CD14-positive monocyte (primary cell): Measurements from ENCODE around the gene DCAKD. TPM values are rescaled to one million over a fixed set of nuclear protein-coding genes. Genes with fewer than 3 reads are reported as not detected.

Experiments used
- DNase-seq, 3 donors: peaks; one replicate each; pipeline ENCODE4 v3.0.0-alpha.2; 2011 to 2022
- H2AFZ ChIP-seq: 2 replicates; pipeline ENCODE4 v1.6.0; 2012; ENCODE audit warnings: mild to moderate bottlenecking, low read depth, low read length, inconsistent platforms; ENCODE audit not compliant: insufficient read depth, poor library complexity, severe bottlenecking
- H3K27ac ChIP-seq, 2 donors: 1 replicate in 1 of 2; 2 replicates in 1 of 2; pipeline ENCODE4 v1.5.1; 2012 to 2013; ENCODE audit warnings: low read length in 2 of 2, control low read depth in 1 of 2, inconsistent platforms in 1 of 2, low read depth in 1 of 2, mild to moderate bottlenecking in 1 of 2
- H3K27me3 ChIP-seq, 2 donors: one replicate each; pipeline versions ENCODE4 v1.6.0 to v1.6.1; 2011 to 2013; ENCODE audit warnings: low read length in 2 of 2; ENCODE audit not compliant: control insufficient read depth in 2 of 2, insufficient read depth in 2 of 2
- H3K36me3 ChIP-seq, 2 donors: replicated peaks in 1 of 2; 1 replicate in 1 of 2; 2 replicates in 1 of 2; pipeline versions ENCODE4 v1.5.1 to v1.6.1; 2012 to 2013; ENCODE audit warnings: low read length in 2 of 2, control low read depth in 1 of 2, inconsistent platforms in 1 of 2, mild to moderate bottlenecking in 1 of 2; ENCODE audit not compliant: insufficient read depth in 2 of 2, control insufficient read depth in 1 of 2
- H3K4me1 ChIP-seq, 2 donors: 1 replicate in 1 of 2; 2 replicates in 1 of 2; pipeline versions ENCODE4 v1.5.1 to v1.6.1; 2012 to 2013; ENCODE audit warnings: low read length in 2 of 2, control low read depth in 1 of 2, inconsistent platforms in 1 of 2, mild to moderate bottlenecking in 1 of 2, moderate library complexity in 1 of 2; ENCODE audit not compliant: insufficient read depth in 2 of 2, control insufficient read depth in 1 of 2
- H3K4me2 ChIP-seq: replicated peaks from 2 replicates; pipeline ENCODE3; 2012; ENCODE audit warnings: low read length, moderate library complexity, mild to moderate bottlenecking; ENCODE audit not compliant: poor library complexity, severe bottlenecking; ENCODE audit errors: extremely low read depth
- H3K4me3 ChIP-seq, 3 experiments: fragments of 200-600 bp in 1 of 3; sonication (generic) in 1 of 3; replicated peaks in 1 of 3; 1 replicate in 2 of 3; 2 replicates in 1 of 3; pipeline ENCODE4 v1.5.1; 2011 to 2013; ENCODE audit warnings: low read length in 3 of 3, mild to moderate bottlenecking in 3 of 3, control low read depth in 2 of 3, low read depth in 2 of 3, inconsistent platforms in 1 of 3, moderate library complexity in 1 of 3
- H3K79me2 ChIP-seq: 2 replicates; pipeline ENCODE4 v1.6.0; 2012; ENCODE audit warnings: mild to moderate bottlenecking, control low read depth, inconsistent platforms, low read length, moderate library complexity; ENCODE audit not compliant: insufficient read depth
- H3K9ac ChIP-seq: 2 replicates; pipeline ENCODE4 v1.6.0; 2017; ENCODE audit warnings: low read length, mild to moderate bottlenecking; ENCODE audit not compliant: insufficient read depth, poor library complexity, severe bottlenecking
- H3K9me3 ChIP-seq, 2 donors: replicated peaks in 1 of 2; 1 replicate in 1 of 2; 2 replicates in 1 of 2; pipeline versions ENCODE4 v1.5.1 to v1.6.1; 2012 to 2013; ENCODE audit warnings: low read length in 2 of 2, control low read depth in 1 of 2; ENCODE audit not compliant: control insufficient read depth in 1 of 2, insufficient read depth in 1 of 2
- H4K20me1 ChIP-seq: 2 replicates; pipeline ENCODE4 v1.6.0; 2012; ENCODE audit warnings: mild to moderate bottlenecking, low read length, control low read depth, moderate library complexity; ENCODE audit not compliant: insufficient read depth
- H3K27ac Mint-ChIP-seq, 7 donors: one replicate each; pipeline ENCODE4 v1.8.0; 2020; ENCODE audit warnings: mild to moderate bottlenecking in 7 of 7, mixed read lengths in 7 of 7, moderate library complexity in 6 of 7, inconsistent platforms in 2 of 7
- H3K27me3 Mint-ChIP-seq, 3 donors: one replicate each; pipeline ENCODE4 v1.8.0; 2021 to 2022; ENCODE audit warnings: low read depth in 3 of 3, mild to moderate bottlenecking in 3 of 3, mixed read lengths in 3 of 3, moderate library complexity in 3 of 3, inconsistent platforms in 1 of 3
- H3K36me3 Mint-ChIP-seq, 2 donors: one replicate each; pipeline ENCODE4 v1.8.0; 2020; ENCODE audit warnings: mixed read lengths in 2 of 2, inconsistent platforms in 1 of 2, mild to moderate bottlenecking in 1 of 2
- H3K4me1 Mint-ChIP-seq: one replicate; pipeline ENCODE4 v1.8.0; 2020; ENCODE audit warnings: mild to moderate bottlenecking, mixed read lengths
- H3K4me3 Mint-ChIP-seq, 2 donors: one replicate each; pipeline ENCODE4 v1.8.0; 2020; ENCODE audit warnings: mild to moderate bottlenecking in 2 of 2, mixed read lengths in 2 of 2, moderate library complexity in 1 of 2
- H3K9me3 Mint-ChIP-seq, 7 donors: one replicate each; pipeline ENCODE4 v1.8.0; 2020 to 2022; ENCODE audit warnings: mixed read lengths in 7 of 7, mild to moderate bottlenecking in 6 of 7, moderate library complexity in 6 of 7, inconsistent platforms in 2 of 7
- WGBS: methylation state at CpG from one replicate; pipeline ENCODE4 v1.1.5; 2013; ENCODE audit warnings: missing lambda C conversion rate; ENCODE audit not compliant: insufficient coverage; 5-methylcytosine and 5-hydroxymethylcytosine counted together
- intact Hi-C, 2 donors: fragments of 100-400 bp; cut with micrococcal nuclease; formaldehyde crosslinking; loops; one replicate each; pipeline versions ENCODE4 v1.15.0 to v1.15.1; 2023
- polyA plus RNA-seq, 3 donors: library from polyadenylated mRNA; depleted of rRNA in 1 of 3; unstranded in 2 of 3; stranded (reverse) in 1 of 3; fragments of 300-500 nt in 2 of 3; fragments of >200 nt in 1 of 3; fragmentation: Illumina TruSeq in 2 of 3; gene quantifications; 1 replicate in 2 of 3; 2 replicates in 1 of 3; pipeline ENCODE4 v1.2.3, GENCODE V29; 2012 to 2021
- TF ChIP-seq, protein P1 (sequence below): fragments of 200-600 bp; IDR thresholded peaks from one replicate; pipeline ENCODE4 v1.8.0; 2022; ENCODE audit warnings: antibody characterized with exemption, mild to moderate bottlenecking

Gene DCAKD
- polyA plus RNA-seq, 3 donors = 6.6 to 10.0 (median 8.7) TPM

- Mint-ChIP-seq H3K27ac (peak overlapping the region in 1 of 7 donors; percentile 1), H3K9me3 (no peaks in the 10 kb centered on the region), H3K27me3 (no peaks in the 10 kb centered on the region), H3K36me3 (peaks cover 11 to 36% of the 10 kb centered on the region in 2 donors), H3K4me3 (no peak overlapping the region), H3K4me1 (peaks cover 5% of the 10 kb centered on the region)
- Histone ChIP-seq H3K9me3 (no peaks in the 10 kb centered on the region), H2AFZ (no peak overlapping the region), H3K9ac (no peak overlapping the region), H3K27ac (no peak overlapping the region), H3K4me2 (no peak overlapping the region), H3K4me1 (no peaks in the 10 kb centered on the region), H3K36me3 (peaks cover 5 to 10% of the 10 kb centered on the region in 2 donors), H3K4me3 (no peak overlapping the region), H3K27me3 (no peaks in the 10 kb centered on the region), H3K79me2 (peaks cover 13% of the 10 kb centered on the region), H4K20me1 (no peaks in the 10 kb centered on the region)
- 88% methylated on average over 12 of the region's 13 CpGs for WGBS
- intact Hi-C loops = no loop called here
- no peak for DNase-seq
- TF ChIP-seq, protein P1, sequence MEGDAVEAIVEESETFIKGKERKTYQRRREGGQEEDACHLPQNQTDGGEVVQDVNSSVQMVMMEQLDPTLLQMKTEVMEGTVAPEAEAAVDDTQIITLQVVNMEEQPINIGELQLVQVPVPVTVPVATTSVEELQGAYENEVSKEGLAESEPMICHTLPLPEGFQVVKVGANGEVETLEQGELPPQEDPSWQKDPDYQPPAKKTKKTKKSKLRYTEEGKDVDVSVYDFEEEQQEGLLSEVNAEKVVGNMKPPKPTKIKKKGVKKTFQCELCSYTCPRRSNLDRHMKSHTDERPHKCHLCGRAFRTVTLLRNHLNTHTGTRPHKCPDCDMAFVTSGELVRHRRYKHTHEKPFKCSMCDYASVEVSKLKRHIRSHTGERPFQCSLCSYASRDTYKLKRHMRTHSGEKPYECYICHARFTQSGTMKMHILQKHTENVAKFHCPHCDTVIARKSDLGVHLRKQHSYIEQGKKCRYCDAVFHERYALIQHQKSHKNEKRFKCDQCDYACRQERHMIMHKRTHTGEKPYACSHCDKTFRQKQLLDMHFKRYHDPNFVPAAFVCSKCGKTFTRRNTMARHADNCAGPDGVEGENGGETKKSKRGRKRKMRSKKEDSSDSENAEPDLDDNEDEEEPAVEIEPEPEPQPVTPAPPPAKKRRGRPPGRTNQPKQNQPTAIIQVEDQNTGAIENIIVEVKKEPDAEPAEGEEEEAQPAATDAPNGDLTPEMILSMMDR = no peak
Observed at GRCh38 chr17:45038728-45039634, 12.5 kb downstream of the DCAKD start.

DNA sequence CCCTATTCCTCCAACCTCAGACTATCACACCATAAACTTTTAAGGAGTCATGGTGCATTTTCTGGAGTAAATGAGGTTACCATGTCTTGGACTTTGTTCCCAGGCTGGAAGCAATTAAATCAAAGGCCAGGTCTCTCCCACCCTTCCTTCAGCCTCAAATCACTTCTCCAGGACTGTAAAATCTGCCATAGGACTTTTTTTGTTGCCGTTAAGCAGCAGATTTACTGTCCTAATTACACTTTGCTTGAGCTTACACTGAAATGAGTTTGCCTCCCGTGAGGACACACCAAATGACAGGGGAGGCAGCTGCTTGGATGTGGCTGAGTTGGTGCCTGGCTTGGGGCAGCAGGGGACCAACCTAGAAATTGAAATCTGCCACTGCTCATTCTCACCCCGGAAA is 14.7 kb downstream of the DCAKD start:
- TF ChIP-seq, protein P1 = no peak
- H3K4me1 Mint-ChIP-seq = peaks cover 2% of the 10 kb centered on the region
- DNase-seq = no peak
- Histone ChIP-seq H3K4me1 (no peaks in the 10 kb centered on the region), H3K27ac (no peak overlapping the region), H3K36me3 (peaks cover 23 to 33% of the 10 kb centered on the region in 2 donors), H4K20me1 (no peaks in the 10 kb centered on the region), H3K79me2 (peaks cover 1% of the 10 kb centered on the region), H3K9ac (no peak overlapping the region), H2AFZ (no peak overlapping the region), H3K4me2 (no peak overlapping the region), H3K27me3 (no peaks in the 10 kb centered on the region), H3K4me3 (no peak overlapping the region), H3K9me3 (no peaks in the 10 kb centered on the region)
- H3K27ac Mint-ChIP-seq = no peak overlapping the region
- no peaks in the 10 kb centered on the region for H3K9me3 Mint-ChIP-seq
- H3K36me3 Mint-ChIP-seq = peaks cover 22 to 45% of the 10 kb centered on the region in 2 donors
- WGBS = 100% methylated on average over 1 of the region's 3 CpGs
- no peak overlapping the region for H3K4me3 Mint-ChIP-seq
- intact Hi-C loops = no loop called here
- H3K27me3 Mint-ChIP-seq = no peaks in the 10 kb centered on the region
